GM18511 (cell line): ENCODE results near the gene SCYGR3.
"Not testable (repeated sequence)": the region's sequence is repeated elsewhere in the genome, so short reads cannot be mapped to it uniquely, and the experiment has no call there.

ENCODE experiments used
- ATAC-seq: cut with Tn5 transposase; IDR thresholded peaks from one replicate; pipeline ENCODE4 v1.9.1; 2021; ENCODE audit warnings: mild to moderate bottlenecking, moderate library complexity; ENCODE audit not compliant: unreplicated experiment

SCYGR3 gene

GRCh38 chr2:227614246-227614645 is 394 bp downstream of the SCYGR3 start:
- ATAC-seq, result no peak

GRCh38 chr2:227613272-227613660 is 1.4 kb downstream of the SCYGR3 start:
- no peak for ATAC-seq

GRCh38 chr2:227612546-227613271 is 1.9 kb downstream of the SCYGR3 start:
- no peak for ATAC-seq

GRCh38 chr2:227610123-227610522 is 4.5 kb downstream of the SCYGR3 start:
- ATAC-seq, result peak; percentile 53

GRCh38 chr2:227608561-227609338 is 5.9 kb downstream of the SCYGR3 start:
- peak; percentile 76 for ATAC-seq

GRCh38 chr2:227607941-227608340 is 6.7 kb downstream of the SCYGR3 start:
- no peak for ATAC-seq

DNA sequence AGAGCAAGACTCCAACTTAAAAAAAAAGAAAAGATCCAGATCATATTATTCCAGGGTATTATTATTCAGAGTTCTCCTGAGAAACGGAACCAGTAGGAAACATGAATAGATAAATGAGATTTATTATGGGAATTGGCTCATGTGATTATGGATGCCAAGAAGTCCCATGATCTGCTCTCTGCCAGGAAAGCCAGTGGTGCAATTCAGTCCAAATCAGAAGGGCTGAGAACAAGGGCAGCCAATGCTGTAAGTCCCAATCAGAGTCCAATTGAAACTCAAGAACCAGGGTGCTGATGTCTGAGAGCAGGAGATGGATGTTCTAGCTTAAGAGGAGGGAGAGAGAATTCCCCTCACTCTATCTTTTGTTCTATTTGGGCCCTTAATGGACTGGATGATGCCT is 8.2 kb downstream of the SCYGR3 start:
- no peak for ATAC-seq

DNA sequence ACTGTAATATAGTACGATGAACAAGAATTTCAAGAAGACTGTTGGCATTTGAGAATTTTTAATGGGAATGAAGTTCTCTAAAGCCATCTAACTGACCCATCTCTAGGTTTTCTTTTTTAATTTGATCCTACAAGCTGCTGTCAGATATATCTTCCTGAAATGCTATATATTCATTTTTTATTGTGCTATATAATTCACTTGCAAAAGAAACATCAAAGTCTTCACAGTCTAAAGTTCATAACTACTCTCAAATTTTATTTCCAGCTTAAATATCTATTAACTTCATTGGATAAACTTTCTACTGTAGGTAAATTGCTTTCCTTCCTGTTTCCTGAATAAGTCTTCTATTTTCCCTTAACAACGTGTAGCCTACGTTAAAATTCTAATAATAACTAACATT is 12.3 kb downstream of the SCYGR3 start:
- ATAC-seq, result no peak

DNA sequence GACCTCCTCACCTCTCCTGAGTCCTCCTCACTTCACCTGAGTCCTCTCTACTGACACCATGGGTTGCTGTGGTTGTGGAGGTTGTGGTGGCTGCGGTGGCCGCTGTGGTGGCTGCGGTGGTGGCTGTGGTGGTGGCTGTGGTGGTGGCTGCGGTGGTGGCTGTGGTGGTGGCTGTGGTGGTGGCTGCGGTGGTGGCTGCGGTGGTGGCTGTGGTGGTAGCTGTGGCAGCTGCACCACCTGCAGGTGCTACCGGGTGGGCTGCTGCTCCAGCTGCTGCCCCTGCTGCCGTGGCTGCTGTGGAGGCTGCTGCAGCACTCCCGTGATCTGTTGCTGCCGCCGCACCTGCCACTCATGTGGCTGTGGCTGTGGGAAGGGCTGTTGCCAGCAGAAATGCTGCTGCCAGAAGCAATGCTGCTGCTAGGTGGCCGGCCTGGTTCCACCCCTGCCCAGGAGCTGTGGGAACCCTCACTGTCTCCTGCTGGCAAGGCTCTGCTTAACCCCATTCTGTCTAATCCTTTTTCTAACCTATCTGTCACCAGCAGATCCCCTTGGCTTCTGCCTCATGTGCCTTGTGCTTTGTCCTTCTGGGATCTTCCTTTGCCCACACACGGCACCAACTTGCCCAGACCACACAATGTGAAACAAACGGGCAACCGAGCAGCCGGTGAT is 15.7 kb downstream of the SCYGR3 start, which contains the start of gene SCYGR2:
SCYGR2 (plus strand) TSS at position 59 of the 669 bp plus-strand sequence; CDS start at position 59, 0 bp downstream.
- not testable (repeated sequence) for ATAC-seq

DNA sequence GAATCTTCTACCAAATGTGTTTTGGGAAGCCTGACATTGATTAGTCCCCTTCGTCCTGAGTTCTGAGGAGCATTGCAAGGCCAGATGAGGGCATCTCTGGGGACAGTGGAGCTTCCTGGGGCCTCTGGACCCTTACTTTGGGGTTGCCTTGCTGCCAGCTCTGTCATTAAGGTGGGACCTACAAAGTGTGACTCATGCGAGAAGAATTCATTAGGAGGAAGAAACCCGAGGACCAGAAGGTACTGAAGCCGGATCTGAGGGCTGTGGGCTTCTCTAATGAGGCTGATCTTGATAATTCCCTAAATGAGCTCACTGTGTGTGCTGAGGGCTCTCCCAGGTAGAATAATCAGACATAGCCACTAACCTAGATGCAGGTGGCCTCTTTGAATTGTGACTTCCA is 16.6 kb downstream of the SCYGR3 start:
- ATAC-seq, result no peak

- ATAC-seq, result no peak
These were observed 17.6 kb downstream of the SCYGR3 start for GRCh38 chr2:227597036-227597435.

DNA sequence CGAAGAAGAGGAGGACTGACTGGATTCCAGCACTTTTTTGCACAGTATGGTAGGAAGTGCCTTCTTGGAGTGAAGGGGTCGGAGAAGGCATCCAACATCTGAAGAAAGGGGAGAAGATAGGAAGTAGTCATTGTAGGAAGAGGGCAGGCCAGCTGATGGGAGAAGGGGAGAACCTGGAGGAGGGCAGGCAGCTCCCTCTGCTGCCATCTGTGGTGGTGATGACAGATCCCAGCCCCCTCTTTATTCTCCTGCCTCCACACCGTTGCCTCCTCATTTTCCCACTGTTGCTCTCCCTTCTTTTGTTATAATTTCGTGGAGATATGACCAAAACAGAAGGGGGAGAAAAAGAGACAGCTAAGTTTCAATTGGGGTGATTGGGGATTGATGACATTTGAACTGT is 18.8 kb downstream of the SCYGR3 start:
- ATAC-seq, result no peak

- peak; percentile 86 for ATAC-seq
These were observed 21.8 kb downstream of the SCYGR3 start for GRCh38 chr2:227592694-227593387.

GRCh38 chr2:227582369-227582768 is 32.3 kb downstream of the SCYGR3 start:
- ATAC-seq, result no peak

GRCh38 chr2:227579791-227580190 is 34.8 kb downstream of the SCYGR3 start:
- ATAC-seq, result no peak

DNA sequence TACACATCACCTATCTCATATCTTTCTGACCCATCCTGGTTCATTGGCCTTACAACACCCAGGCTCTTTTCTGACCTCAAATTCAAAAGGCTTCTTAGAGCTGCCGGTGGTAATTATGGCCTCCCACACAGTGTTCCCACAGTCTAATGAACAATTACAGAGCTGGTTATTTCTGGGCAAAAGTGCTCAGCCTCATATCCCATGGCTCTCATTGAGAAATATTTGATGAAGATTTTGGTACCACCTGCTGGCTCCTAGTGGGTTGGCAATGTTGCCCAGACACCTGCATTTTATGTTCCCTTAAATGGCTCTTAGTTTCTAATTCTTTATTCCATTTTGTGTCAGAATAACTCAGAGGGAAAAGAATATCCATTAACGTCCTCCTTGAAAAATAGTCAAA is 36.0 kb downstream of the SCYGR3 start:
- no peak for ATAC-seq

GRCh38 chr2:227577555-227577954 is 37.1 kb downstream of the SCYGR3 start:
- no peak for ATAC-seq

DNA sequence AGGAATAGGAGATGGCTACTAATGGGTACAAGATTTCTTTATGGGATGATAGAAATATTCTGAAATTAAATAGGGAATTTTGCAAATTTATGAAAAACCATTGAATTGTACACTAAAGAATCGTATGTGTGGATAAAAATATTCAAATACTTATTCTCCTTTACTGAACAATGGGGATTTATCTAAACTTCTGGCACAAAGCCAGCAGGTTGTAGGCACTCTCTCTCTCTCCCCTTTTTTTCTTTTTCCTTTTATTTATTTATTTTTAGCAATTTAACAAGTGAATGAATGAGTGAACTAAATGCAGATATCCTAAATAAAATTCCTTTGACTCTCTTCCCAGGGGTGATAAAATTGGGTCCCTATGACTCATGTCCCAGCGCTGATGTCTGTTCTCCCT is 37.8 kb downstream of the SCYGR3 start:
- ATAC-seq, result no peak

GRCh38 chr2:227576110-227576509 is 38.5 kb downstream of the SCYGR3 start:
- ATAC-seq, result no peak

DNA sequence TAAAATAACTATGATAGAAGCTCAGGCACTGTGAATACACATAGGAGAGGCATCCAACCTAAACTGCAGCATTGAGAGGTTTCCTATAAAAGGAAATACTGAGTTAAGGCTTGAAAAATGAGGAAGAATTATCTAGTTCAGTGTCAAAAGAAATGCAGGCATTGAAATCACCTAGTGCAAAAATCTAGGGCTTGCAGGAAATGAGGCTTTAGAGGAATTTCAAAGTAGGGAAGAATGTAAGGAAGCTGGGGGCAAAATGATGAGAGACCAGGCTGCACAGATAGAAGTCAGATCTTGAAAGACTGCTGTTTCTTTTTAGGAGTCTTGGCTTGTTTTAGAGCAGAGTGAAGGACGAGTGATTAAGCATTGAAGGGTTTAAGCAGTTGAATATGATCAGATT is 44.0 kb downstream of the SCYGR3 start:
- no peak for ATAC-seq

GRCh38 chr2:227568852-227569169 is 45.8 kb downstream of the SCYGR3 start:
- no peak for ATAC-seq
